Keratinocyte (primary cell): Measurements from ENCODE around the gene NAALADL1. TPM values are rescaled to one million over a fixed set of nuclear protein-coding genes. Genes with fewer than 3 reads are reported as not detected.

Source experiments
- DNase-seq: peaks from one replicate; pipeline ENCODE4 v3.0.0-alpha.2; 2011; ENCODE audit warnings: low read depth, missing footprints, low spot score
- FAIRE-seq: peaks from 2 replicates; lab custom pipeline; 2011; peaks lifted over from hg19 to GRCh38; lab: Jason Lieb, UNC
- H2AFZ ChIP-seq: 2 replicates; pipeline ENCODE4 v1.6.0; 2012; ENCODE audit warnings: low read length, control low read depth, inconsistent platforms; ENCODE audit not compliant: control insufficient read depth
- H3K27ac ChIP-seq: 2 replicates; pipeline ENCODE4 v1.5.1; 2011; ENCODE audit warnings: low read length; ENCODE audit not compliant: control insufficient read depth, insufficient read depth
- H3K27me3 ChIP-seq: 3 replicates; pipeline ENCODE4 v1.6.0; 2011; ENCODE audit warnings: low read length; ENCODE audit not compliant: control insufficient read depth, insufficient read depth; ENCODE audit errors: extremely low read depth
- H3K36me3 ChIP-seq, 2 experiments: 2 replicates in 1 of 2; 3 replicates in 1 of 2; pipeline ENCODE4 v1.5.1; 2011; ENCODE audit warnings: low read length in 2 of 2, mild to moderate bottlenecking in 1 of 2; ENCODE audit not compliant: control insufficient read depth in 2 of 2, insufficient read depth in 2 of 2; ENCODE audit errors: extremely low read depth in 1 of 2
- H3K4me1 ChIP-seq: 3 replicates; pipeline ENCODE4 v1.5.1; 2011; ENCODE audit warnings: low read length; ENCODE audit not compliant: control insufficient read depth, insufficient read depth; ENCODE audit errors: extremely low read depth
- H3K4me2 ChIP-seq: 3 replicates; pipeline ENCODE4 v1.6.0; 2011; ENCODE audit warnings: low read depth, low read length; ENCODE audit not compliant: control insufficient read depth, insufficient read depth; ENCODE audit errors: extremely low read depth
- H3K4me3 ChIP-seq, 3 experiments: fragments of 200-600 bp in 1 of 3; sonication (generic) in 1 of 3; 2 replicates in 2 of 3; 3 replicates in 1 of 3; pipeline ENCODE4 v1.5.1; 2011 to 2016; ENCODE audit warnings: low read length in 3 of 3, mild to moderate bottlenecking in 3 of 3, control low read depth in 2 of 3, inconsistent platforms in 1 of 3, low read depth in 1 of 3, mixed read lengths in 1 of 3, mixed run types in 1 of 3, moderate library complexity in 1 of 3; ENCODE audit not compliant: control insufficient read depth in 2 of 3, insufficient read depth in 2 of 3; ENCODE audit errors: extremely low read depth in 1 of 3
- H3K79me2 ChIP-seq: 2 replicates; pipeline ENCODE4 v1.6.0; 2012; ENCODE audit warnings: low read length; ENCODE audit not compliant: control insufficient read depth, insufficient read depth
- H3K9ac ChIP-seq: 3 replicates; pipeline ENCODE4 v1.6.0; 2011; ENCODE audit warnings: low read length; ENCODE audit not compliant: control insufficient read depth, insufficient read depth; ENCODE audit errors: extremely low read depth
- H3K9me1 ChIP-seq: 3 replicates; pipeline ENCODE4 v1.6.0; 2011; ENCODE audit warnings: low read length; ENCODE audit not compliant: control insufficient read depth, insufficient read depth; ENCODE audit errors: extremely low read depth
- H3K9me3 ChIP-seq: 2 replicates; pipeline ENCODE4 v1.5.1; 2012; ENCODE audit warnings: low read depth, low read length; ENCODE audit not compliant: control insufficient read depth
- H4K20me1 ChIP-seq: 3 replicates; pipeline ENCODE4 v1.6.0; 2011; ENCODE audit warnings: low read length; ENCODE audit not compliant: control insufficient read depth, insufficient read depth; ENCODE audit errors: extremely low read depth
- EZH2 ChIP-seq: IDR thresholded peaks from one replicate; pipeline ENCODE4 v1.6.1; 2012; ENCODE audit warnings: inconsistent platforms, mild to moderate bottlenecking, low read length, moderate library complexity
- dilution Hi-C: fragments of 300-500 bp; cut with MboI; formaldehyde crosslinking; loops from one replicate; pipeline ENCODE4 v1.7.0; 2020; ENCODE audit warnings: low sequenced_read_pairs; ENCODE audit not compliant: extremely low pct_ligation_motif_present
- polyA plus RNA-seq, 5 experiments: library from polyadenylated mRNA; depleted of rRNA in 3 of 5; stranded (reverse) in 3 of 5; stranded (forward) in 1 of 5; unstranded in 1 of 5; fragments of >200 nt; gene quantifications; 1 replicate in 1 of 5; 2 replicates in 3 of 5; 3 replicates in 1 of 5; pipeline versions ENCODE4 v1.2.1 to v1.2.3, GENCODE V29; 2011 to 2012; ENCODE audit warnings: missing spikeins in 2 of 5, low read depth in 1 of 5, low replicate concordance in 1 of 5
- TF ChIP-seq, protein P1 (sequence below), 3 experiments: IDR thresholded peaks in 1 of 3; conservative IDR thresholded peaks in 1 of 3; optimal IDR thresholded peaks in 1 of 3; 2 replicates in 2 of 3; 3 replicates in 1 of 3; pipeline versions ENCODE3 to v1.5.1; 2011; ENCODE audit warnings: low read length in 3 of 3, mild to moderate bottlenecking in 3 of 3, moderate library complexity in 2 of 3, control low read depth in 1 of 3, inconsistent platforms in 1 of 3; ENCODE audit not compliant: insufficient read depth in 2 of 3; ENCODE audit errors: extremely low read depth in 1 of 3

NAALADL1 gene
- polyA plus RNA-seq, 1 donor (not counting 4 experiments of a cell fraction or from before 2014, with no cell fraction given), result 2.3 TPM

DNA sequence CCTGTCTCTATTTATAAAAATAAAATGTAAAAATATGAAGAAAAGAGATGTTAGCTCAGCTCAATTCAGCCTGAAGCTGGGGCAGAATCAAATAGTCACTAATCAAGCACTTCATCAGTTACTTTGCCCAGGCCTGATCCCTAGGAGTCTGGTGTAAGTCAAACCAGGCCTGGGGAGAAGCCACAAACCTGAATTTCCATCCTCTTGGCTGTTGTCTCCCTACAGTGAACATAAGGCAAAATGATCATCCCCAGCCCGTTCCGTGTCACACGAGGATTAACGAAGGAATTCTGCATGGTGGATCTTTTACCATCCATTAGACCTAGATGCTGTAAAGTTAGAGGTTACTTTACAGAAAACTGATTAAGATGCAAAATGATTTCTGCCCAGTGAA lies 6.5 kb upstream of the NAALADL1 start:
- Histone ChIP-seq H2AFZ (no peak overlapping the region), H3K4me2 (no peak overlapping the region), H3K9me3 (no peaks in the 10 kb centered on the region), H3K9me1 (no peaks in the 10 kb centered on the region), H3K27me3 (no peaks in the 10 kb centered on the region), H3K27ac (no peak overlapping the region), H3K9ac (no peak overlapping the region), H3K4me3 (no peak overlapping the region), H3K4me1 (no peaks in the 10 kb centered on the region), H4K20me1 (no peaks in the 10 kb centered on the region), H3K36me3 (no peaks in the 10 kb centered on the region), H3K79me2 (no peaks in the 10 kb centered on the region)
- no peak for TF ChIP-seq EZH2
- TF ChIP-seq, protein P1, sequence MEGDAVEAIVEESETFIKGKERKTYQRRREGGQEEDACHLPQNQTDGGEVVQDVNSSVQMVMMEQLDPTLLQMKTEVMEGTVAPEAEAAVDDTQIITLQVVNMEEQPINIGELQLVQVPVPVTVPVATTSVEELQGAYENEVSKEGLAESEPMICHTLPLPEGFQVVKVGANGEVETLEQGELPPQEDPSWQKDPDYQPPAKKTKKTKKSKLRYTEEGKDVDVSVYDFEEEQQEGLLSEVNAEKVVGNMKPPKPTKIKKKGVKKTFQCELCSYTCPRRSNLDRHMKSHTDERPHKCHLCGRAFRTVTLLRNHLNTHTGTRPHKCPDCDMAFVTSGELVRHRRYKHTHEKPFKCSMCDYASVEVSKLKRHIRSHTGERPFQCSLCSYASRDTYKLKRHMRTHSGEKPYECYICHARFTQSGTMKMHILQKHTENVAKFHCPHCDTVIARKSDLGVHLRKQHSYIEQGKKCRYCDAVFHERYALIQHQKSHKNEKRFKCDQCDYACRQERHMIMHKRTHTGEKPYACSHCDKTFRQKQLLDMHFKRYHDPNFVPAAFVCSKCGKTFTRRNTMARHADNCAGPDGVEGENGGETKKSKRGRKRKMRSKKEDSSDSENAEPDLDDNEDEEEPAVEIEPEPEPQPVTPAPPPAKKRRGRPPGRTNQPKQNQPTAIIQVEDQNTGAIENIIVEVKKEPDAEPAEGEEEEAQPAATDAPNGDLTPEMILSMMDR (optimal IDR thresholded peaks at IDR 0.05 in 1 of 3, IDR thresholded peaks at IDR 0.05 in 1 of 3, conservative IDR thresholded peaks at IDR 0.05 in 1 of 3; ENCODE audit: extremely low read depth in 1 of 3, insufficient read depth in 2 of 3, low read length in 3 of 3), result no peak
- FAIRE-seq (no peak), DNase-seq (no peak)
- dilution Hi-C loops, result no loop called here

DNA sequence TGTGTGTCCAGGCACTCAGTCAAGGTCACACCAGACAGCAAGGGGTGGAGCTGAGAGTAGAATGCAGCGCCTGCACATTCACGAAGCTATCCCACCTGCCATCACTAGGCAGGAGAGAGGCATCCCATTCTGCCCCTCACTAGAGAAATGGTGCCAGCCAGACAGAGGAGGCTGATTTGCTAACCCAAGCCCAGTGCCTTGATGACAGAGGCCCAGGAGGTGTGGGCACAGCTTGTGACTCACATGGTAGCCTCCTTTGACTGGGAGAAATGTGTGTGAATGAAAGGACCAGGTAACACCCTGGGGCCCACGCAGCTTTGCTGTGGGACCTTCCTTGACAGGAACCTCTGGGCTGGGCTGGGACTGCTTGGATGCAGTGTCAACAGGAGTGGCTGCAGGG lies 5.2 kb upstream of the NAALADL1 start:
- H3K9me3 ChIP-seq, result no peaks in the 10 kb centered on the region
- no peaks in the 10 kb centered on the region for H4K20me1 ChIP-seq
- TF ChIP-seq EZH2, result no peak
- TF ChIP-seq, protein P1 (optimal IDR thresholded peaks at IDR 0.05 in 1 of 3, IDR thresholded peaks at IDR 0.05 in 1 of 3, conservative IDR thresholded peaks at IDR 0.05 in 1 of 3; ENCODE audit: extremely low read depth in 1 of 3, insufficient read depth in 2 of 3, low read length in 3 of 3), result no peak
- H3K36me3 ChIP-seq, result no peaks in the 10 kb centered on the region
- FAIRE-seq (no peak), DNase-seq (no peak)
- no peaks in the 10 kb centered on the region for H3K27me3 ChIP-seq
- H3K4me2 ChIP-seq, result no peak overlapping the region
- H3K9ac ChIP-seq, result no peak overlapping the region
- H2AFZ ChIP-seq, result no peak overlapping the region
- no peak overlapping the region for H3K4me3 ChIP-seq
- H3K27ac ChIP-seq, result no peak overlapping the region
- dilution Hi-C loops, result no loop called here
- no peaks in the 10 kb centered on the region for H3K79me2 ChIP-seq
- H3K4me1 ChIP-seq, result no peaks in the 10 kb centered on the region
- H3K9me1 ChIP-seq, result no peaks in the 10 kb centered on the region
